GM12892 (cell line): ENCODE measurements around the gene NFASC.

Experiments
- POLR2A ChIP-seq: IDR thresholded peaks from 2 replicates; pipeline ENCODE4 v1.6.1; 2011; ENCODE audit warnings: low read depth, low read length, control low read depth
- POLR2AphosphoS5 ChIP-seq: IDR thresholded peaks from 2 replicates; pipeline ENCODE4 v1.6.1; 2011; ENCODE audit warnings: low read depth, low read length, control low read depth

DNA sequence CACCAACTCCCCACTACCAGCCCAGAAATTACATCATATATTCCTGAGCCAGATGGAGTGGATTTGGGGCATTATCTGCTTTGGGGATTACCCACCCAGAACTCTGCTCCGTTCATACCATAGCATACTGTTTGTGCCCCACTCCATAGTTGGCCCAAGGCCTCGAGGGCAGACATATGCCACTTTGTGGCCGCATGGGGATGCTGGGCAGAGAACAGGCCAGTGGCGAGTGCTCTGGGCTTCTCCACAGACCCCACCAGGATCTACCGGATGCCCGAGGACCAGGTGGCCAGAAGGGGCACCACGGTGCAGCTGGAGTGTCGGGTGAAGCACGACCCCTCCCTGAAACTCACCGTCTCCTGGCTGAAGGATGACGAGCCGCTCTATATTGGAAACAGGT is 104.4 kb downstream of the NFASC start:
- no peak for TF ChIP-seq POLR2AphosphoS5
- TF ChIP-seq POLR2A: no peak
